Endothelial cell of umbilical vein (primary cell): ENCODE results near the gene RALA.
"Not testable (repeated sequence)": the region's sequence is repeated elsewhere in the genome, so short reads cannot be mapped to it uniquely, and the experiment has no call there.

Experiments
- EZH2 ChIP-seq: IDR thresholded peaks from 2 replicates; pipeline ENCODE4 v1.6.1; 2012; ENCODE audit warnings: borderline replicate concordance, low read depth, mild to moderate bottlenecking, moderate library complexity, low read length, inconsistent platforms; ENCODE audit not compliant: severe bottlenecking
- FOS ChIP-seq: IDR thresholded peaks from 2 replicates; pipeline ENCODE4 v1.6.1; 2011; ENCODE audit warnings: mild to moderate bottlenecking, low read length, moderate library complexity, borderline replicate concordance; ENCODE audit not compliant: insufficient read depth
- POLR2A ChIP-seq: IDR thresholded peaks from 2 replicates; pipeline ENCODE4 v1.6.1; 2012; ENCODE audit warnings: low read depth, mild to moderate bottlenecking, control low read depth, low read length
- POLR2AphosphoS5 ChIP-seq: IDR thresholded peaks from 2 replicates; pipeline ENCODE4 v1.6.1; 2012; ENCODE audit warnings: low read depth, mild to moderate bottlenecking, control low read depth, low read length, moderate library complexity; ENCODE audit not compliant: insufficient read depth
- TF ChIP-seq, protein P1 (sequence below), 2 donors: IDR thresholded peaks; 1 replicate in 1 of 2; 2 replicates in 1 of 2; pipeline ENCODE4 v1.5.1; 2011; ENCODE audit warnings: low read length in 2 of 2, mild to moderate bottlenecking in 2 of 2, moderate library complexity in 2 of 2, control low read depth in 1 of 2, inconsistent platforms in 1 of 2, low read depth in 1 of 2; ENCODE audit not compliant: insufficient read depth in 1 of 2; ENCODE audit errors: extremely low read depth in 1 of 2
- TF ChIP-seq, protein P2 (sequence below): IDR thresholded peaks from 2 replicates; pipeline ENCODE4 v1.6.1; 2011; ENCODE audit not compliant: insufficient read depth, insufficient read length

DNA sequence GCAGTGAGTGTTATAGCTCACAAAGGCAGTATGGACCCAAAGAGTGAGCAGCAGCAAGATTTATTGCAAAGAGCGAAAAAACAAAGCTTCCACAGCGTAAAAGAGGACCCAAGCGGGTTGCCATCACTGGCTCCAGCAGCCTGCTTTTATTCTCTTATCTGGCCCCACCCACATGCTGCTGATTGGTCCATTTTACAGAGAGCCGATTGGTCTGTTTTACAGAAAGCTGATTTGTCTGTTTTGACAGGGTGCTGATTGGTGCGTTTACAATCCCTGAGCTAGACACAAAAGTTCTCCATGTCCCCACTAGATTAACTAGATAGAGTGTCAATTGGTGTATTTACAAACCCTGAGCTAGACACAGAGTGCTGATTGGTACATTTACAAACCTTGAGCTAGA lies 129.9 kb downstream of the RALA start:
- TF ChIP-seq, protein P1, sequence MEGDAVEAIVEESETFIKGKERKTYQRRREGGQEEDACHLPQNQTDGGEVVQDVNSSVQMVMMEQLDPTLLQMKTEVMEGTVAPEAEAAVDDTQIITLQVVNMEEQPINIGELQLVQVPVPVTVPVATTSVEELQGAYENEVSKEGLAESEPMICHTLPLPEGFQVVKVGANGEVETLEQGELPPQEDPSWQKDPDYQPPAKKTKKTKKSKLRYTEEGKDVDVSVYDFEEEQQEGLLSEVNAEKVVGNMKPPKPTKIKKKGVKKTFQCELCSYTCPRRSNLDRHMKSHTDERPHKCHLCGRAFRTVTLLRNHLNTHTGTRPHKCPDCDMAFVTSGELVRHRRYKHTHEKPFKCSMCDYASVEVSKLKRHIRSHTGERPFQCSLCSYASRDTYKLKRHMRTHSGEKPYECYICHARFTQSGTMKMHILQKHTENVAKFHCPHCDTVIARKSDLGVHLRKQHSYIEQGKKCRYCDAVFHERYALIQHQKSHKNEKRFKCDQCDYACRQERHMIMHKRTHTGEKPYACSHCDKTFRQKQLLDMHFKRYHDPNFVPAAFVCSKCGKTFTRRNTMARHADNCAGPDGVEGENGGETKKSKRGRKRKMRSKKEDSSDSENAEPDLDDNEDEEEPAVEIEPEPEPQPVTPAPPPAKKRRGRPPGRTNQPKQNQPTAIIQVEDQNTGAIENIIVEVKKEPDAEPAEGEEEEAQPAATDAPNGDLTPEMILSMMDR (IDR thresholded peaks at IDR 0.05; ENCODE audit: extremely low read depth in 1 of 2, insufficient read depth in 1 of 2, low read depth in 1 of 2, low read length in 2 of 2), result not testable (repeated sequence)
- not testable (repeated sequence) for TF ChIP-seq FOS, POLR2AphosphoS5, POLR2A, EZH2
- TF ChIP-seq, protein P2, sequence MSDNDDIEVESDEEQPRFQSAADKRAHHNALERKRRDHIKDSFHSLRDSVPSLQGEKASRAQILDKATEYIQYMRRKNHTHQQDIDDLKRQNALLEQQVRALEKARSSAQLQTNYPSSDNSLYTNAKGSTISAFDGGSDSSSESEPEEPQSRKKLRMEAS, result not testable (repeated sequence)
